Tracheal epithelial cell (primary cell): ENCODE data around the gene ZFP82. TPM values are rescaled to one million over a fixed set of nuclear protein-coding genes. Genes with fewer than 3 reads are reported as not detected.

Source experiments
- total RNA-seq: library from RNA; depleted of rRNA; stranded (reverse); fragments of >200 nt; gene quantifications from 2 replicates; pipeline ENCODE4 v1.2.1, GENCODE V29; 2014

ZFP82 gene
- 3.9 and 4.5 TPM in 2 replicates for total RNA-seq

DNA sequence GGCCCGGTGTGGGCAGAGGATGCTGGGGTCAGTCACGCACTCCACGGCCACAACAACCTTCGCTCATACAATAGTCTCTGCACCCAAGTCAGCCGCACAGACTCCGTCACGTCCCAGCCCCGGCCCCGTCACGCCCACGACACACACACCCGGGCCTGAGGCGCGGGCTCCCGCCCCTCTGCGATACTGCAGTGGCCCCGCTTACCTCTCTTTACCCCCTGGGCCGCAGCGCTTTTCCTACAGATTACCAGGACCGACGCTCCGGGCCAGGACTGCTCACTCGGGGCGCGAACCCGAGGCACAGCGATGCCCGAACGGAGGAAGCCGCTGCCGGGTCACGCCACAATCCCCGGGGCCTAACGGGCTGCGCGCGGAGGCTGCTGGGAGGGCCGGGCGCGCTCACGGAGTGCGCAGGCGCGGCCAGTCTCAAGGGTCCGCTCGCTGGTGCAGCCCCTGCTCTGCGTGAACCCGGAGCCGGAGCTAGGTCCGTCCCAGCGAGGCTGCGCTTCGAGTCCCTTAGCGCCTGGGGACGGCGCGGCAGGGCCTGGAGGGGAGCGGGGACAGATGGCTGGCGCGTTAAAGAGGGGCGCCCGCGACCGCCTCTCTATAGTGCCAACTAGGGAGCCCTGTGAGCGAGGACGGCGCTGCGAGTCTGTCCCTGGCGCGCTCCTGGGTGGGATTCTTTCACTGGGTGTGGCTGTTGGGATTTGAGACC is at the start of gene ZFP82:
TSS of gene ZFP82 (minus strand) at position 358 of the 715 bp plus-strand sequence. CDS start 8,855 bp downstream, outside the sequence.

DNA sequence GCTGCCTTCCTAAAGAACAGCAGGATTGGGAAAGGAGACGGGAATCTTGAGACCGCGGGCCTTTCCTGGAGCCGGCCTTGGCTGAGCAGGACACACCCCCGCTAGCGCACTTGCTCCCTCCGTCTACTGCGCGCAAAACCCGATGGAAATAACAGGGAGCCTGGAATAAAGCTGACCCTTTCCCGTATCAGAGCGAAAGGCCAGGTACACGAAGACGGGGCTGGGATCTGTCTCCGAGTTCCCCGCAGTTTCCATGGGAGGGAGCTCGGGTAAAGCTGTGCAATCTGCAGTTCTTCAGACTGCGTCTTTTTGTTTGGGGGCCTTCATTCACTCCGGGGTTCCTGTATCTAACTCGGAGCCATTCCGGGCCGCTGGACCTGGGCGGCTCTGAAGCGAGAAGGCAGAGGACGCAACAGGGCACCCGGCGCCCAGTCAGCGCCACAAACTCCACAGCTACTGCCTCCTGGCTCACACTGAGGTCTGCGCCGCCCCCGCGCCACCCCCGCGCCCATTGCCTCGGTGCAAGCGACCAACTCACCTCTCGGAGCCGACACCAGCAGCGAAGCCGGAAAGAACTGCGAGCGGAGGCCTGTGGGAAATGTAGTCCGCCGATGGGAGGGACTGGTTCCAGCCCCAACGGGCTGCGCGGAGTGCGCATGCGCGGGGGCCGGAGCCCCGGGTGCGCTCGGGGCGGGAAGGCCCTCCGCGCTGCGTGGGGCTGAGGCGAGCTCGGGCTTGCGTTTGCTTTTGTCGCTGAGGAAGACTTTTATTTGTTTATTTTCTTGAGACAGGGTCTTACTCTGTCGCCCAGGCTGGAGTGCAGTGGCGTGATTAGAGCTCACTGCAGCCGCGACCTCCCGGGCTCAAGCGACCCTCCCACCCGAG is 39.6 kb downstream of the ZFP82 start, which contains the start of gene ZFP14:
TSS of gene ZFP14 (minus strand) at position 577 of the 885 bp plus-strand sequence. CDS start 11,309 bp downstream, outside the sequence.

Other genes with a start within 250 kb of the ZFP82 start
- 4.6 and 6.2 TPM in 2 replicates for gene ZNF565, start 204.0 kb downstream of the ZFP82 start, total RNA-seq
- 104 and 137 TPM in 2 replicates for gene ZNF146, start 203.5 kb downstream of the ZFP82 start, total RNA-seq
- 1.4 and 2.6 TPM in 2 replicates for gene ZFP14, start 39.4 kb downstream of the ZFP82 start, total RNA-seq
- gene ZNF566, start 70.9 kb upstream of the ZFP82 start, total RNA-seq = 3.6 and 7.9 TPM in 2 replicates
- gene ZNF260, start 109.6 kb upstream of the ZFP82 start, total RNA-seq = 7.9 and 8.2 TPM in 2 replicates
- gene ZNF529, start 154.6 kb upstream of the ZFP82 start, total RNA-seq = 5.8 and 6.3 TPM in 2 replicates
- gene ZNF382, start 186.7 kb upstream of the ZFP82 start, total RNA-seq = 2.8 and 5.3 TPM in 2 replicates
- 3.9 and 6.0 TPM in 2 replicates for gene ZNF461, start 248.2 kb upstream of the ZFP82 start, total RNA-seq